ENCODE measurements around the gene CYP2S1. TPM values are rescaled to one million over a fixed set of nuclear protein-coding genes. Genes with fewer than 3 reads are reported as not detected.

CYP2S1 gene
- total and polyA plus RNA-seq, 9 of the 15 experiments (the other 6 are each of a cell fraction or from before 2014, with no cell fraction given): 0.07 to 1.9 (median 0.41) TPM

DNA sequence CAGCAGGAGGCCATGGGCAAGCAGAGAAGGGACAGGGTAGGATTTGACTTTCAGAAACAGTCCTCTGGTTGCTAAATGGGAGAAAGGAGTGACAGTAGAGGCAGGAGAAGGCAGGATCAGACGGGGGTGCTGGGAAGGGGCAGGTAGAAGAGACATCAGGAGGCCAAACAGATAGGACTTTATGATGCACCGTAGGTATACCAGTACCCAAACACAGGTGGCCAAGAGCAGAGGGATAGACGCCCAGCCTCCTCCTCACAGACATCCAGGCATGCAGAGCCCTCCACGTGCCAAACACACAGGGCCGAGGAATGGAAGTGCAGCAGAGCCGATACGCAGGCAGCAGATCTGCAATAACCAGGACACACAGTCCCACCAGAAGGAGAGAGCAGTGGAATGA lies 24.7 kb downstream of the CYP2S1 start:
- DNase-seq (ENCODE audit: extremely low read depth in 1 of 4, low spot score in 3 of 4) (peak in 1 of 4 experiments; percentile 7), ATAC-seq (no peak), FAIRE-seq (no peak)
- H3K4me3 ChIP-seq: no peak overlapping the region
- intact Hi-C loops (cut with micrococcal nuclease): no loop called here
- in situ Hi-C loops (cut with MboI): no loop called here
- H3K4me1 ChIP-seq (replicated peaks in 1 of 2; ENCODE audit: control insufficient read depth in 2 of 2, insufficient read depth in 2 of 2, low read length in 2 of 2): peaks cover 4 to 34% of the 10 kb centered on the region in 2 experiments; a peak in 3 of 5 replicates
- POLR2A ChIA-PET: no interaction called here
- peaks cover 0 to 12% of the 10 kb centered on the region in 2 experiments; a peak in 2 of 5 replicates for H3K27me3 ChIP-seq (ENCODE audit: control insufficient read depth in 2 of 2, insufficient read depth in 2 of 2, low read length in 2 of 2)
- no peaks in the 10 kb centered on the region for H3K9me3 ChIP-seq (replicated peaks; ENCODE audit: control insufficient read depth, insufficient read depth, low read depth, low read length)
- no peaks in the 10 kb centered on the region for H4K20me1 ChIP-seq (replicated peaks; ENCODE audit: control insufficient read depth, insufficient read depth, low read length)
- no peak overlapping the region for H3K9ac ChIP-seq (ENCODE audit: insufficient read depth in 1 of 2, low read depth in 2 of 2, low read length in 2 of 2)
- WGBS (ENCODE audit: insufficient coverage, low coverage, missing lambda C conversion rate): 71% methylated on average over 7 of the region's 7 CpGs
- H3K9me1 ChIP-seq (ENCODE audit: control insufficient read depth, insufficient read depth, low read length): no peaks in the 10 kb centered on the region
- TF ChIP-seq, protein P1, sequence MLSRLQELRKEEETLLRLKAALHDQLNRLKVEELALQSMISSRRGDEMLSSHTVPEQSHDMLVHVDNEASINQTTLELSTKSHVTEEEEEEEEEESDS (CRISPR knock-in tag; IDR thresholded peaks at IDR 0.05): no peak
- TF ChIP-seq, protein P2, sequence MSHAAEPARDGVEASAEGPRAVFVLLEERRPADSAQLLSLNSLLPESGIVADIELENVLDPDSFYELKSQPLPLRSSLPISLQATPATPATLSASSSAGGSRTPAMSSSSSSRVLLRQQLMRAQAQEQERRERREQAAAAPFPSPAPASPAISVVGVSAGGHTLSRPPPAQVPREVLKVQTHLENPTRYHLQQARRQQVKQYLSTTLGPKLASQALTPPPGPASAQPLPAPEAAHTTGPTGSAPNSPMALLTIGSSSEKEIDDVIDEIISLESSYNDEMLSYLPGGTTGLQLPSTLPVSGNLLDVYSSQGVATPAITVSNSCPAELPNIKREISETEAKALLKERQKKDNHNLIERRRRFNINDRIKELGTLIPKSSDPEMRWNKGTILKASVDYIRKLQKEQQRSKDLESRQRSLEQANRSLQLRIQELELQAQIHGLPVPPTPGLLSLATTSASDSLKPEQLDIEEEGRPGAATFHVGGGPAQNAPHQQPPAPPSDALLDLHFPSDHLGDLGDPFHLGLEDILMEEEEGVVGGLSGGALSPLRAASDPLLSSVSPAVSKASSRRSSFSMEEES (CRISPR knock-in tag; IDR thresholded peaks at IDR 0.05): no peak
- TF ChIP-seq, protein P3, sequence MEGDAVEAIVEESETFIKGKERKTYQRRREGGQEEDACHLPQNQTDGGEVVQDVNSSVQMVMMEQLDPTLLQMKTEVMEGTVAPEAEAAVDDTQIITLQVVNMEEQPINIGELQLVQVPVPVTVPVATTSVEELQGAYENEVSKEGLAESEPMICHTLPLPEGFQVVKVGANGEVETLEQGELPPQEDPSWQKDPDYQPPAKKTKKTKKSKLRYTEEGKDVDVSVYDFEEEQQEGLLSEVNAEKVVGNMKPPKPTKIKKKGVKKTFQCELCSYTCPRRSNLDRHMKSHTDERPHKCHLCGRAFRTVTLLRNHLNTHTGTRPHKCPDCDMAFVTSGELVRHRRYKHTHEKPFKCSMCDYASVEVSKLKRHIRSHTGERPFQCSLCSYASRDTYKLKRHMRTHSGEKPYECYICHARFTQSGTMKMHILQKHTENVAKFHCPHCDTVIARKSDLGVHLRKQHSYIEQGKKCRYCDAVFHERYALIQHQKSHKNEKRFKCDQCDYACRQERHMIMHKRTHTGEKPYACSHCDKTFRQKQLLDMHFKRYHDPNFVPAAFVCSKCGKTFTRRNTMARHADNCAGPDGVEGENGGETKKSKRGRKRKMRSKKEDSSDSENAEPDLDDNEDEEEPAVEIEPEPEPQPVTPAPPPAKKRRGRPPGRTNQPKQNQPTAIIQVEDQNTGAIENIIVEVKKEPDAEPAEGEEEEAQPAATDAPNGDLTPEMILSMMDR (IDR thresholded peaks at IDR 0.05 in 2 of 3, conservative IDR thresholded peaks at IDR 0.05 in 1 of 3; ENCODE audit: insufficient read depth in 2 of 3, low read depth in 1 of 3, low read length in 3 of 3): no peak
- TF ChIP-seq CHD1 (IDR thresholded peaks at IDR 0.05; ENCODE audit: low read length): no peak
- no peak for TF ChIP-seq ZFPM2 (CRISPR knock-in tag; IDR thresholded peaks at IDR 0.05)
- TF ChIP-seq HOXB6 (CRISPR knock-in tag; IDR thresholded peaks at IDR 0.05; ENCODE audit: borderline replicate concordance): no peak
- no peak for TF ChIP-seq ZFP36 (IDR thresholded peaks at IDR 0.05; ENCODE audit: low read depth, low read length, partially characterized antibody)
- no peak for TF ChIP-seq NFXL1 (CRISPR knock-in tag; IDR thresholded peaks at IDR 0.05)
- TF ChIP-seq SMC3 (conservative IDR thresholded peaks at IDR 0.05; ENCODE audit: insufficient read depth, low read depth, low read length): no peak
- TF ChIP-seq DIDO1 (tag; IDR thresholded peaks at IDR 0.05; ENCODE audit: low read depth): no peak
- TF ChIP-seq GTF2F1 (IDR thresholded peaks at IDR 0.05; ENCODE audit: low read depth, low read length): no peak
- TF ChIP-seq, protein P4, sequence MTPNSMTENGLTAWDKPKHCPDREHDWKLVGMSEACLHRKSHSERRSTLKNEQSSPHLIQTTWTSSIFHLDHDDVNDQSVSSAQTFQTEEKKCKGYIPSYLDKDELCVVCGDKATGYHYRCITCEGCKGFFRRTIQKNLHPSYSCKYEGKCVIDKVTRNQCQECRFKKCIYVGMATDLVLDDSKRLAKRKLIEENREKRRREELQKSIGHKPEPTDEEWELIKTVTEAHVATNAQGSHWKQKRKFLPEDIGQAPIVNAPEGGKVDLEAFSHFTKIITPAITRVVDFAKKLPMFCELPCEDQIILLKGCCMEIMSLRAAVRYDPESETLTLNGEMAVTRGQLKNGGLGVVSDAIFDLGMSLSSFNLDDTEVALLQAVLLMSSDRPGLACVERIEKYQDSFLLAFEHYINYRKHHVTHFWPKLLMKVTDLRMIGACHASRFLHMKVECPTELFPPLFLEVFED (CRISPR knock-in tag; conservative IDR thresholded peaks at IDR 0.05): no peak
- TF ChIP-seq, protein P5, sequence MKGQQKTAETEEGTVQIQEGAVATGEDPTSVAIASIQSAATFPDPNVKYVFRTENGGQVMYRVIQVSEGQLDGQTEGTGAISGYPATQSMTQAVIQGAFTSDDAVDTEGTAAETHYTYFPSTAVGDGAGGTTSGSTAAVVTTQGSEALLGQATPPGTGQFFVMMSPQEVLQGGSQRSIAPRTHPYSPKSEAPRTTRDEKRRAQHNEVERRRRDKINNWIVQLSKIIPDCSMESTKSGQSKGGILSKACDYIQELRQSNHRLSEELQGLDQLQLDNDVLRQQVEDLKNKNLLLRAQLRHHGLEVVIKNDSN (CRISPR knock-in tag; IDR thresholded peaks at IDR 0.05): no peak
- CTCF ChIA-PET (ENCODE audit: low intra/inter-chr PET ratio): no interaction called here
- no peaks in the 10 kb centered on the region for H3K36me3 ChIP-seq (ENCODE audit: control insufficient read depth, insufficient read depth, low read length)
- BruUV-seq (replicated peaks): no TSS peak
- no peak overlapping the region for H2AFZ ChIP-seq (ENCODE audit: low read depth, low read length)
- H3K4me2 ChIP-seq (ENCODE audit: insufficient read depth, low read length): no peak overlapping the region
- H3K79me2 ChIP-seq (ENCODE audit: control insufficient read depth, insufficient read depth, low read length): no peaks in the 10 kb centered on the region
- no peak overlapping the region for H3K27ac ChIP-seq (ENCODE audit: extremely low read depth, low read depth, low read length)
